K562 (cell line): ENCODE results near the gene COL8A2. TPM values are rescaled to one million over a fixed set of nuclear protein-coding genes. Genes with fewer than 3 reads are reported as not detected.

ENCODE experiments used
- ATAC-seq: fragments of 200-7000 bp; cut with Tn5 transposase; 3 replicates; pipeline ENCODE4 v1.9.1; 2020; ENCODE audit warnings: moderate library complexity
- BruUV-seq: library from RNA; stranded (reverse); fragments of 400-500 nt; replicated peaks from 2 replicates; lab custom pipeline; 2021; lab: Mats Ljungman, UMichigan
- CTCF ChIA-PET: fragments of 300-600 bp; formaldehyde crosslinking; extraction: SDS; loops from one replicate; lab custom pipeline; 2021; ENCODE audit warnings: low intra/inter-chr PET ratio; lab: Yijun Ruan, JAX
- POLR2A ChIA-PET: fragments of 300-600, 350-650 bp; sonication (Branson Sonifier 250); formaldehyde crosslinking; extraction: SDS; loops from one replicate; lab custom pipeline; 2021; ENCODE audit warnings: antibody characterized with exemption, inconsistent platforms; lab: Yijun Ruan, JAX
- DNase-seq, 4 experiments: peaks; one replicate each; pipeline versions ENCODE4 v3.0.0 to v3.0.0-alpha.2; 2011 to 2018; ENCODE audit warnings: low spot score in 3 of 4, mixed read lengths in 3 of 4; ENCODE audit errors: extremely low read depth in 1 of 4
- FAIRE-seq: peaks from 2 replicates; lab custom pipeline; 2011; peaks lifted over from hg19 to GRCh38; lab: Jason Lieb, UNC
- H2AFZ ChIP-seq: 2 replicates; pipeline ENCODE4 v1.6.0; 2011; ENCODE audit warnings: low read depth, low read length, control low read depth, inconsistent platforms
- H3K27ac ChIP-seq: fragments of 200-600 bp; 3 replicates; pipeline ENCODE4 v1.8.0; 2011; ENCODE audit warnings: low read depth, mild to moderate bottlenecking, control low read depth, inconsistent platforms, low read length, moderate library complexity, mixed read lengths; ENCODE audit errors: extremely low read depth
- H3K27me3 ChIP-seq, 2 experiments: fragments of 300-600 bp in 1 of 2; 2 replicates in 1 of 2; 3 replicates in 1 of 2; pipeline versions ENCODE4 v1.6.0 to v1.8.0; 2011; ENCODE audit warnings: inconsistent platforms in 2 of 2, low read length in 2 of 2, mild to moderate bottlenecking in 1 of 2, mixed read lengths in 1 of 2, moderate library complexity in 1 of 2; ENCODE audit not compliant: control insufficient read depth in 2 of 2, insufficient read depth in 2 of 2
- H3K36me3 ChIP-seq: fragments of 300-600 bp; 3 replicates; pipeline ENCODE4 v1.8.0; 2011; ENCODE audit warnings: mild to moderate bottlenecking, low read length, inconsistent platforms; ENCODE audit not compliant: control insufficient read depth, insufficient read depth
- H3K4me1 ChIP-seq, 2 experiments: fragments of 200-600 bp in 1 of 2; replicated peaks in 1 of 2; 2 replicates in 1 of 2; 3 replicates in 1 of 2; pipeline versions ENCODE4 v1.5.1 to v1.8.0; 2011; ENCODE audit warnings: inconsistent platforms in 2 of 2, low read length in 2 of 2, mild to moderate bottlenecking in 1 of 2, mixed read lengths in 1 of 2, moderate library complexity in 1 of 2; ENCODE audit not compliant: control insufficient read depth in 2 of 2, insufficient read depth in 2 of 2
- H3K4me2 ChIP-seq: 2 replicates; pipeline ENCODE4 v1.6.1; 2011; ENCODE audit warnings: low read length, control low read depth, inconsistent platforms, mixed read lengths; ENCODE audit not compliant: insufficient read depth
- H3K4me3 ChIP-seq: fragments of 200-600 bp; sonication (generic), shearing (Covaris generic); 2 replicates; pipeline ENCODE4 v1.5.1; 2016; ENCODE audit warnings: control low read depth, inconsistent platforms
- H3K79me2 ChIP-seq: fragments of 200-600 bp; 3 replicates; pipeline ENCODE4 v1.8.0; 2011; ENCODE audit warnings: low read length, inconsistent platforms; ENCODE audit not compliant: control insufficient read depth, insufficient read depth
- H3K9ac ChIP-seq, 2 experiments: 2 replicates each; pipeline versions ENCODE4 v1.6.0 to v1.6.1; 2011; ENCODE audit warnings: low read depth in 2 of 2, low read length in 2 of 2, control low read depth in 1 of 2, inconsistent platforms in 1 of 2, mild to moderate bottlenecking in 1 of 2, mixed read lengths in 1 of 2; ENCODE audit not compliant: insufficient read depth in 1 of 2
- H3K9me1 ChIP-seq: one replicate; pipeline ENCODE4 v1.6.0; 2011; ENCODE audit warnings: inconsistent platforms, mild to moderate bottlenecking, low read length, moderate library complexity; ENCODE audit not compliant: control insufficient read depth, insufficient read depth
- H3K9me3 ChIP-seq: replicated peaks from 2 replicates; pipeline ENCODE4 v1.5.1; 2011; ENCODE audit warnings: low read depth, low read length, inconsistent platforms; ENCODE audit not compliant: control insufficient read depth, insufficient read depth
- H4K20me1 ChIP-seq: replicated peaks from 2 replicates; pipeline ENCODE4 v1.6.1; 2011; ENCODE audit warnings: low read length, inconsistent platforms, mixed read lengths; ENCODE audit not compliant: control insufficient read depth, insufficient read depth
- ARHGAP35 ChIP-seq: fragments of 450-650 bp; IDR thresholded peaks from 2 replicates; pipeline ENCODE4 v1.6.1; 2018; ENCODE audit not compliant: partially characterized antibody
- BRD4 ChIP-seq: fragments of 200-600 bp; sonication (generic); IDR thresholded peaks from 2 replicates; pipeline ENCODE4 v1.6.1; 2017; ENCODE audit warnings: inconsistent platforms
- CGGBP1 ChIP-seq: fragments of 250-450 bp; sonication (Bioruptor Pico); IDR thresholded peaks from 2 replicates; pipeline ENCODE4 v1.9.0; 2021; ENCODE audit warnings: mild to moderate bottlenecking
- GTF2F1 ChIP-seq: IDR thresholded peaks from 2 replicates; pipeline ENCODE4 v1.6.1; 2011; ENCODE audit warnings: low read depth, low read length, improper control_type of control experiment
- L3MBTL2 ChIP-seq: fragments of 450-650 bp; IDR thresholded peaks from 2 replicates; pipeline ENCODE4 v1.6.1; 2016; ENCODE audit warnings: mild to moderate bottlenecking, moderate library complexity
- NR2C2 ChIP-seq, 2 experiments: fragments of 200-800 bp in 1 of 2; sonication (Bioruptor generic) in 1 of 2; sonication (generic) in 1 of 2; formaldehyde crosslinking in 1 of 2; IDR thresholded peaks; 2 replicates each; pipeline versions ENCODE4 v1.6.1 to v1.8.0; 2016 to 2022; ENCODE audit warnings: mild to moderate bottlenecking in 1 of 2, missing compliant biosample characterization in 1 of 2, missing genetic modification characterization in 1 of 2, missing genetic modification reagents in 1 of 2
- PHF20 ChIP-seq: fragments of 450-650 bp; IDR thresholded peaks from 2 replicates; pipeline ENCODE4 v1.6.1; 2018; ENCODE audit not compliant: partially characterized antibody
- RAD21 ChIP-seq, 2 experiments: fragments of 250-450 bp in 1 of 2; fragments of 450-650 bp in 1 of 2; sonication (Bioruptor Pico) in 1 of 2; formaldehyde crosslinking in 1 of 2; IDR thresholded peaks in 1 of 2; conservative IDR thresholded peaks in 1 of 2; 2 replicates each; pipeline versions ENCODE4 v1.4.0 to v1.8.0; 2020 to 2022; ENCODE audit warnings: mild to moderate bottlenecking in 2 of 2, moderate library complexity in 1 of 2
- THAP7 ChIP-seq: fragments of 250-450 bp; sonication (Bioruptor Pico); IDR thresholded peaks from 2 replicates; pipeline ENCODE4 v1.5.0; 2021
- TRIM24 ChIP-seq, 2 experiments: fragments of 450-650 bp; IDR thresholded peaks; 2 replicates each; pipeline ENCODE4 v1.6.1; 2016
- ZBTB43 ChIP-seq: sonication (generic); formaldehyde crosslinking; IDR thresholded peaks from 2 replicates; pipeline ENCODE4 v1.8.0; 2023; ENCODE audit warnings: mild to moderate bottlenecking, missing genetic modification reagents
- ZEB2 ChIP-seq: fragments of 450-650 bp; IDR thresholded peaks from 2 replicates; pipeline ENCODE4 v1.6.1; 2016
- ZNF121 ChIP-seq: sonication (generic); formaldehyde crosslinking; conservative IDR thresholded peaks from 2 replicates; pipeline ENCODE4 v1.8.0; 2022; ENCODE audit warnings: missing genetic modification reagents
- ZNF444 ChIP-seq: fragments of 250-450 bp; sonication (Bioruptor Pico); IDR thresholded peaks from 2 replicates; pipeline ENCODE4 v1.4.0; 2020; ENCODE audit warnings: mild to moderate bottlenecking, moderate library complexity
- ZNF609 ChIP-seq: sonication (generic); formaldehyde crosslinking; IDR thresholded peaks from 2 replicates; pipeline ENCODE4 v1.8.1; 2023; ENCODE audit warnings: missing genetic modification reagents, mild to moderate bottlenecking, borderline replicate concordance
- WGBS: fragments of 100-300 bp; shearing (Covaris generic); methylation state at CpG from one replicate; pipeline ENCODE4 v1.1.6; 2016; ENCODE audit warnings: low coverage, mixed read lengths; ENCODE audit not compliant: insufficient coverage; ENCODE audit errors: missing lambda C conversion rate; 5-methylcytosine and 5-hydroxymethylcytosine counted together
- in situ Hi-C: fragments of 300-500 bp; cut with MboI; formaldehyde crosslinking; loops from 4 replicates; pipeline ENCODE4 v1.15.0; 2018; ENCODE audit warnings: inconsistent platforms, mixed read lengths
- intact Hi-C: fragments of 100-400 bp; cut with micrococcal nuclease; formaldehyde crosslinking; loops from 2 replicates; pipeline ENCODE4 v1.14.2; 2022
- polyA plus RNA-seq, 8 experiments: library from polyadenylated mRNA; depleted of rRNA in 4 of 8; stranded (reverse) in 5 of 8; unstranded in 3 of 8; fragments of >200 nt; fragmentation: Nextera tagmentation in 2 of 8; fragmentation: Illumina TruSeq in 1 of 8; extraction: Ambion mirVana in 2 of 8; extraction: Trizol in 1 of 8; gene quantifications; 2 replicates each; pipeline versions ENCODE4 v1.2.1 to v1.2.3, GENCODE V29; 2011 to 2014; ENCODE audit warnings: inconsistent platforms in 1 of 8, missing spikeins in 1 of 8
- total RNA-seq, 7 experiments: library from RNA; depleted of rRNA in 6 of 7; stranded (reverse); fragments of >200 nt in 6 of 7; fragmentation: Illumina TruSeq in 2 of 7; extraction: Trizol in 2 of 7; gene quantifications; 2 replicates each; pipeline versions ENCODE4 v1.2.1 to v1.2.3, GENCODE V29; 2011 to 2021; ENCODE audit warnings: low replicate concordance in 1 of 7

COL8A2 gene
- total and polyA plus RNA-seq, 9 of the 15 experiments (the other 6 are each of a cell fraction or from before 2014, with no cell fraction given), result 0.03 to 0.14 (median 0.04) TPM; not detected in 5

GRCh38 chr1:36126005-36126716 is 1.1 kb upstream of the COL8A2 start:
- Histone ChIP-seq H3K4me1 (peaks cover 16 to 42% of the 10 kb centered on the region in 2 experiments), H3K36me3 (no peaks in the 10 kb centered on the region), H3K9me1 (no peaks in the 10 kb centered on the region), H3K9ac (peak overlapping the region in 1 of 2 experiments; percentile 88; a peak in 1 of 4 replicates), H4K20me1 (no peaks in the 10 kb centered on the region), H2AFZ (peak overlapping the region; percentile 65; the same call in 1 of the 2 replicates), H3K79me2 (no peaks in the 10 kb centered on the region), H3K9me3 (no peaks in the 10 kb centered on the region), H3K27me3 (peaks cover 0 to 10% of the 10 kb centered on the region in 2 experiments; a peak in 1 of 5 replicates), H3K27ac (no peak overlapping the region), H3K4me3 (no peak overlapping the region), H3K4me2 (no peak overlapping the region)
- POLR2A ChIA-PET, result no interaction called here
- FAIRE-seq, result no peak
- no peak for DNase-seq
- in situ Hi-C loops, result no loop called here
- 73% methylated on average over 21 of the region's 21 CpGs for WGBS
- ATAC-seq, result no peak
- intact Hi-C loops, result no loop called here
- CTCF ChIA-PET, result interaction anchor here (1.3 kb wide), 1 partner anchor 26 kb away, joined by 5 read pairs; no protein-coding TSS in a partner anchor
- no TSS peak for BruUV-seq
- TF ChIP-seq ARHGAP35, result peak; percentile 34
- no peak for TF ChIP-seq ZEB2
- no peak for TF ChIP-seq RAD21 (CRISPR knock-in tag; conservative IDR thresholded peaks at IDR 0.05 in 1 of 2, IDR thresholded peaks at IDR 0.05 in 1 of 2)
- TF ChIP-seq ZNF609 (CRISPR knock-in tag), result no peak
- TF ChIP-seq ZBTB43 (CRISPR knock-in tag), result peak; percentile 98
- TF ChIP-seq CGGBP1 (CRISPR knock-in tag), result no peak
- TF ChIP-seq ZNF121 (CRISPR knock-in tag), result no peak
- TF ChIP-seq L3MBTL2, result no peak
- no peak for TF ChIP-seq NR2C2 (CRISPR knock-in tag; IDR thresholded peaks at IDR 0.05)
- no peak for TF ChIP-seq NR2C2 (tag; IDR thresholded peaks at IDR 0.05)
- no peak for TF ChIP-seq GTF2F1
- TF ChIP-seq BRD4, result no peak
- TF ChIP-seq THAP7, result no peak
- TF ChIP-seq ZNF444, result no peak
- peak; percentile 36 for TF ChIP-seq PHF20
- peak in 1 of 2 experiments; percentile 14; a peak in 1 of 4 replicates for TF ChIP-seq TRIM24 (IDR thresholded peaks at IDR 0.05)
